H9 (cell line): ENCODE results near the gene ABL2. TPM values are rescaled to one million over a fixed set of nuclear protein-coding genes. Genes with fewer than 3 reads are reported as not detected.

Experiments
- DNase-seq: peaks from one replicate; pipeline ENCODE4 v3.0.0-alpha.2; 2017
- H2AFZ ChIP-seq: one replicate; pipeline ENCODE4 v1.6.1; 2013; ENCODE audit warnings: mild to moderate bottlenecking, low read length, control low read depth, moderate library complexity
- H2AK5ac ChIP-seq: 2 replicates; pipeline ENCODE4 v1.6.1; 2013; ENCODE audit warnings: low read length, control low read depth, mixed read lengths; ENCODE audit not compliant: insufficient read length
- H2BK120ac ChIP-seq: one replicate; pipeline ENCODE4 v1.6.1; 2013; ENCODE audit warnings: low read depth, mild to moderate bottlenecking, low read length, control low read depth, inconsistent platforms; ENCODE audit not compliant: poor library complexity, severe bottlenecking
- H2BK12ac ChIP-seq: 2 replicates; pipeline ENCODE4 v1.6.1; 2013; ENCODE audit warnings: low read length, control low read depth, mixed read lengths, low read depth; ENCODE audit not compliant: insufficient read length
- H2BK15ac ChIP-seq: 2 replicates; pipeline ENCODE4 v1.6.1; 2013; ENCODE audit warnings: low read depth, low read length, control low read depth
- H2BK20ac ChIP-seq: one replicate; pipeline ENCODE4 v1.6.1; 2013; ENCODE audit warnings: low read depth, mild to moderate bottlenecking, low read length, control low read depth, inconsistent platforms; ENCODE audit not compliant: poor library complexity, severe bottlenecking
- H2BK5ac ChIP-seq: 2 replicates; pipeline ENCODE4 v1.6.1; 2013; ENCODE audit warnings: low read length, control low read depth, mixed read lengths; ENCODE audit not compliant: insufficient read length
- H3K14ac ChIP-seq: 2 replicates; pipeline ENCODE4 v1.6.1; 2013; ENCODE audit warnings: low read length, control low read depth; ENCODE audit not compliant: insufficient read depth
- H3K18ac ChIP-seq: 2 replicates; pipeline ENCODE4 v1.6.1; 2013; ENCODE audit warnings: low read depth, mild to moderate bottlenecking, mixed read lengths, low read length, control low read depth; ENCODE audit not compliant: insufficient read length
- H3K23ac ChIP-seq: 2 replicates; pipeline ENCODE4 v1.6.1; 2013; ENCODE audit warnings: low read length, control low read depth, mixed read lengths, low read depth; ENCODE audit not compliant: insufficient read length
- H3K23me2 ChIP-seq: 2 replicates; pipeline ENCODE4 v1.6.1; 2013; ENCODE audit warnings: low read depth, mild to moderate bottlenecking, mixed read lengths, low read length, control low read depth; ENCODE audit not compliant: insufficient read length, poor library complexity, severe bottlenecking
- H3K27ac ChIP-seq: 2 replicates; pipeline ENCODE4 v1.5.1; 2013; ENCODE audit warnings: low read length, control low read depth, mixed read lengths, low read depth; ENCODE audit not compliant: insufficient read length
- H3K27me3 ChIP-seq: 2 replicates; pipeline ENCODE4 v1.6.1; 2013; ENCODE audit warnings: low read length, control low read depth, inconsistent platforms; ENCODE audit not compliant: insufficient read depth
- H3K4ac ChIP-seq: 2 replicates; pipeline ENCODE4 v1.6.1; 2013; ENCODE audit warnings: low read depth, mild to moderate bottlenecking, control low read depth, inconsistent platforms, low read length, moderate library complexity
- H3K4me1 ChIP-seq: 2 replicates; pipeline ENCODE4 v1.6.1; 2013; ENCODE audit warnings: low read length, control low read depth, inconsistent platforms; ENCODE audit not compliant: insufficient read depth
- H3K4me2 ChIP-seq: 2 replicates; pipeline ENCODE4 v1.6.1; 2013; ENCODE audit warnings: low read length, control low read depth, mixed read lengths; ENCODE audit not compliant: insufficient read length, insufficient read depth
- H3K56ac ChIP-seq: 2 replicates; pipeline ENCODE4 v1.6.1; 2013; ENCODE audit warnings: low read depth, mild to moderate bottlenecking, mixed read lengths, low read length, control low read depth; ENCODE audit not compliant: insufficient read length
- H3K79me1 ChIP-seq: 2 replicates; pipeline ENCODE4 v1.6.1; 2013; ENCODE audit warnings: low read depth, mild to moderate bottlenecking, moderate library complexity, low read length, control low read depth, inconsistent platforms; ENCODE audit not compliant: insufficient read depth, poor library complexity, severe bottlenecking
- H3K79me2 ChIP-seq: 2 replicates; pipeline ENCODE4 v1.6.1; 2013; ENCODE audit warnings: low read length, control low read depth, inconsistent platforms; ENCODE audit not compliant: insufficient read depth
- H3K9ac ChIP-seq: 2 replicates; pipeline ENCODE4 v1.6.1; 2013; ENCODE audit warnings: low read length, control low read depth, mixed read lengths; ENCODE audit not compliant: insufficient read length; ENCODE audit errors: extremely low read depth
- H3K9me3 ChIP-seq: one replicate; pipeline ENCODE4 v1.6.1; 2013; ENCODE audit warnings: low read depth, low read length, inconsistent platforms; ENCODE audit not compliant: control insufficient read depth
- H3T11ph ChIP-seq: one replicate; pipeline ENCODE4 v1.6.1; 2013; ENCODE audit warnings: mild to moderate bottlenecking, low read length, control low read depth, inconsistent platforms
- H4K20me1 ChIP-seq: one replicate; pipeline ENCODE4 v1.6.1; 2013; ENCODE audit not compliant: control insufficient read depth, insufficient read length, insufficient read depth
- H4K5ac ChIP-seq: 2 replicates; pipeline ENCODE4 v1.6.1; 2013; ENCODE audit warnings: low read depth, mild to moderate bottlenecking, mixed read lengths, low read length, control low read depth; ENCODE audit not compliant: insufficient read length
- H4K8ac ChIP-seq: replicated peaks from 2 replicates; pipeline ENCODE4 v1.6.1; 2013; ENCODE audit warnings: low read length, control low read depth, mixed read lengths, low read depth; ENCODE audit not compliant: insufficient read length
- H4K91ac ChIP-seq: 2 replicates; pipeline ENCODE4 v1.6.1; 2013; ENCODE audit warnings: low read depth, mild to moderate bottlenecking, moderate library complexity, mixed read lengths, low read length, control low read depth; ENCODE audit not compliant: insufficient read length
- H3K27ac Mint-ChIP-seq, 3 experiments: 2 replicates in 2 of 3; 3 replicates in 1 of 3; pipeline ENCODE4 v1.8.0; 2020 to 2021; ENCODE audit warnings: mixed read lengths in 3 of 3, mild to moderate bottlenecking in 1 of 3, moderate library complexity in 1 of 3
- H3K27me3 Mint-ChIP-seq: 2 replicates; pipeline ENCODE4 v1.8.0; 2021; ENCODE audit warnings: low read depth, mild to moderate bottlenecking, moderate library complexity, mixed read lengths
- H3K36me3 Mint-ChIP-seq, 3 experiments: 2 replicates in 2 of 3; 3 replicates in 1 of 3; pipeline ENCODE4 v1.8.0; 2020 to 2021; ENCODE audit warnings: low read depth in 3 of 3, mixed read lengths in 3 of 3; ENCODE audit not compliant: insufficient read depth in 1 of 3
- H3K4me1 Mint-ChIP-seq, 2 experiments: 2 replicates each; pipeline ENCODE4 v1.8.0; 2020; ENCODE audit warnings: mixed read lengths in 2 of 2
- H3K4me3 Mint-ChIP-seq, 2 experiments: 2 replicates in 1 of 2; 3 replicates in 1 of 2; pipeline ENCODE4 v1.8.0; 2020 to 2021; ENCODE audit warnings: mild to moderate bottlenecking in 2 of 2, mixed read lengths in 2 of 2, moderate library complexity in 1 of 2
- H3K9me3 Mint-ChIP-seq, 2 experiments: 2 replicates in 1 of 2; 3 replicates in 1 of 2; pipeline ENCODE4 v1.8.0; 2020; ENCODE audit warnings: mild to moderate bottlenecking in 2 of 2, mixed read lengths in 2 of 2, moderate library complexity in 1 of 2
- CTCF ChIP-seq: fragments of 200-600 bp; sonication (generic); conservative IDR thresholded peaks from 3 replicates; pipeline ENCODE4 v1.8.0; 2021; ENCODE audit warnings: antibody characterized with exemption, mild to moderate bottlenecking
- WGBS: extraction: QIAGEN DNeasy Blood & Tissue Kit; methylation state at CpG from one replicate; pipeline ENCODE4 v1.1.7; 2013; ENCODE audit warnings: missing lambda C conversion rate, low lambda C conversion rate, mixed read lengths; ENCODE audit not compliant: insufficient read length; ENCODE audit errors: extremely low coverage; 5-methylcytosine and 5-hydroxymethylcytosine counted together
- total RNA-seq: library from RNA; stranded (reverse); gene quantifications from 2 replicates; pipeline ENCODE4 v1.2.1, GENCODE V29; 2021

ABL2 gene
- total RNA-seq, 1 experiment from 2014 or later, result 21.2 TPM

- H3K4me3 Mint-ChIP-seq, result no peak overlapping the region
- no peaks in the 10 kb centered on the region for H3K27me3 Mint-ChIP-seq
- no peak overlapping the region for H2BK120ac ChIP-seq
- no peak overlapping the region for H4K5ac ChIP-seq
- no peak overlapping the region for H4K8ac ChIP-seq
- no peaks in the 10 kb centered on the region for H3K79me2 ChIP-seq
- peaks cover 4% of the 10 kb centered on the region; the same call in 1 of the 2 replicates for H3K4me1 ChIP-seq
- H2AFZ ChIP-seq, result no peak overlapping the region
- no peak overlapping the region for H3K56ac ChIP-seq
- H4K91ac ChIP-seq, result no peak overlapping the region
- H3K4me1 Mint-ChIP-seq, result peaks cover 8 to 9% of the 10 kb centered on the region in 2 experiments
- no peak overlapping the region for H3K18ac ChIP-seq
- no peaks in the 10 kb centered on the region for H3K27me3 ChIP-seq
- H3T11ph ChIP-seq, result no peak overlapping the region
- no peaks in the 10 kb centered on the region for H3K23me2 ChIP-seq
- H3K27ac ChIP-seq, result no peak overlapping the region
- H3K9ac ChIP-seq, result no peak overlapping the region
- H3K14ac ChIP-seq, result no peak overlapping the region
- H3K9me3 ChIP-seq, result no peaks in the 10 kb centered on the region
- no peak overlapping the region for H2BK15ac ChIP-seq
- no peak overlapping the region for H2AK5ac ChIP-seq
- H3K4ac ChIP-seq, result no peak overlapping the region
- H2BK20ac ChIP-seq, result no peak overlapping the region
- H2BK5ac ChIP-seq, result no peak overlapping the region
- peaks cover 17 to 27% (median 26%) of the 10 kb centered on the region in 3 experiments for H3K36me3 Mint-ChIP-seq
- H3K9me3 Mint-ChIP-seq, result 0 out of 5 replicates have a peak, but pooled peaks cover 0 to 2% of the 10 kb centered on the region in 2 experiments
- no peak for TF ChIP-seq CTCF
- no peak for DNase-seq
- peaks cover 2% of the 10 kb centered on the region for H4K20me1 ChIP-seq
- H3K23ac ChIP-seq, result no peak overlapping the region
- WGBS, result no CpG with 5 or more reads among the region's 2 CpGs
- no peak overlapping the region for H3K4me2 ChIP-seq
- no peaks in the 10 kb centered on the region for H3K79me1 ChIP-seq
- no peak overlapping the region for H3K27ac Mint-ChIP-seq
- no peak overlapping the region for H2BK12ac ChIP-seq
Observed at GRCh38 chr1:179053486-179053885, 176.0 kb downstream of the ABL2 start.
